ENCODE results near the gene LSP1.

DNA sequence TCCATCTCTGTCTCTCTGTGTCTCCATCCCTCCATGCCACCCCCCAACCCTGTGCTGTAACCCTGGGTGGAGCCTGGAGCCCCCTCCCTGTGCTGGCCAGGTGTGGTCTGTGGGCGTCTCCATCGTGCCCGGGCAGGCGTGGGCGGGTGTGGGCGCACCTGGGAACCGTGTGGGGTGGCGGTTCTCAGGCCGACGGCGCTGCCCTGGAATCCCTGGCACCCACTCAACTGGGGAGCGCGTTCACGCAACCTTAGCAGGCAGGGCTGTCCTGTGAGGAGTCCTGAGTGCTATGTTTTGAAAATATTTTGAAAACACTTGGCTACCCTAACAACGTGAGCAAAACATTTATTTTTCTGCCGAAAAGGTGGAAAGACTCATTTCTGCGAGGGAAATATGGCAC is 71.3 kb downstream of the LSP1 start:
- TF ChIP-seq POLR2AphosphoS5 (IDR thresholded peaks at IDR 0.05) (no peak), POLR2A (IDR thresholded peaks at IDR 0.05; ENCODE audit: low read depth) (no peak)
- TF ChIP-seq, protein P1, sequence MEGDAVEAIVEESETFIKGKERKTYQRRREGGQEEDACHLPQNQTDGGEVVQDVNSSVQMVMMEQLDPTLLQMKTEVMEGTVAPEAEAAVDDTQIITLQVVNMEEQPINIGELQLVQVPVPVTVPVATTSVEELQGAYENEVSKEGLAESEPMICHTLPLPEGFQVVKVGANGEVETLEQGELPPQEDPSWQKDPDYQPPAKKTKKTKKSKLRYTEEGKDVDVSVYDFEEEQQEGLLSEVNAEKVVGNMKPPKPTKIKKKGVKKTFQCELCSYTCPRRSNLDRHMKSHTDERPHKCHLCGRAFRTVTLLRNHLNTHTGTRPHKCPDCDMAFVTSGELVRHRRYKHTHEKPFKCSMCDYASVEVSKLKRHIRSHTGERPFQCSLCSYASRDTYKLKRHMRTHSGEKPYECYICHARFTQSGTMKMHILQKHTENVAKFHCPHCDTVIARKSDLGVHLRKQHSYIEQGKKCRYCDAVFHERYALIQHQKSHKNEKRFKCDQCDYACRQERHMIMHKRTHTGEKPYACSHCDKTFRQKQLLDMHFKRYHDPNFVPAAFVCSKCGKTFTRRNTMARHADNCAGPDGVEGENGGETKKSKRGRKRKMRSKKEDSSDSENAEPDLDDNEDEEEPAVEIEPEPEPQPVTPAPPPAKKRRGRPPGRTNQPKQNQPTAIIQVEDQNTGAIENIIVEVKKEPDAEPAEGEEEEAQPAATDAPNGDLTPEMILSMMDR (IDR thresholded peaks at IDR 0.05): no peak
